Keratinocyte (primary cell): ENCODE results near the gene MRPS27.

ENCODE experiments used
- CTCF ChIP-seq, 3 experiments: IDR thresholded peaks in 1 of 3; conservative IDR thresholded peaks in 1 of 3; optimal IDR thresholded peaks in 1 of 3; 2 replicates in 2 of 3; 3 replicates in 1 of 3; pipeline versions ENCODE3 to v1.5.1; 2011; ENCODE audit warnings: low read length in 3 of 3, mild to moderate bottlenecking in 3 of 3, moderate library complexity in 2 of 3, control low read depth in 1 of 3, inconsistent platforms in 1 of 3; ENCODE audit not compliant: insufficient read depth in 2 of 3; ENCODE audit errors: extremely low read depth in 1 of 3
- EZH2 ChIP-seq: IDR thresholded peaks from one replicate; pipeline ENCODE4 v1.6.1; 2012; ENCODE audit warnings: inconsistent platforms, mild to moderate bottlenecking, low read length, moderate library complexity

- TF ChIP-seq CTCF (optimal IDR thresholded peaks at IDR 0.05 in 1 of 3, IDR thresholded peaks at IDR 0.05 in 1 of 3, conservative IDR thresholded peaks at IDR 0.05 in 1 of 3; ENCODE audit: extremely low read depth in 1 of 3, insufficient read depth in 2 of 3, low read length in 3 of 3) (no peak), EZH2 (no peak)
Observed at GRCh38 chr5:72204946-72205345, 115.1 kb downstream of the MRPS27 start.
